HG02840 (cell line): ENCODE results near the gene GUK1.
A peak's percentile ranks its signal among the peaks of the same experiment; 100 is the strongest.

ENCODE experiments used
- ATAC-seq: cut with Tn5 transposase; IDR thresholded peaks from one replicate; pipeline ENCODE4 v1.9.1; 2021; ENCODE audit warnings: mild to moderate bottlenecking, moderate library complexity, moderate number of reproducible peaks; ENCODE audit not compliant: unreplicated experiment, low FRiP score

GUK1 gene, protein sequence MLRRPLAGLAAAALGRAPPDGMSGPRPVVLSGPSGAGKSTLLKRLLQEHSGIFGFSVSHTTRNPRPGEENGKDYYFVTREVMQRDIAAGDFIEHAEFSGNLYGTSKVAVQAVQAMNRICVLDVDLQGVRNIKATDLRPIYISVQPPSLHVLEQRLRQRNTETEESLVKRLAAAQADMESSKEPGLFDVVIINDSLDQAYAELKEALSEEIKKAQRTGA

GRCh38 chr1:228139931-228140723 lies at the start of gene GUK1:
GUK1 (plus strand) TSS chr1:228140279; CDS start chr1:228140303, 24 bp downstream.
- ATAC-seq = peak; percentile 94

DNA sequence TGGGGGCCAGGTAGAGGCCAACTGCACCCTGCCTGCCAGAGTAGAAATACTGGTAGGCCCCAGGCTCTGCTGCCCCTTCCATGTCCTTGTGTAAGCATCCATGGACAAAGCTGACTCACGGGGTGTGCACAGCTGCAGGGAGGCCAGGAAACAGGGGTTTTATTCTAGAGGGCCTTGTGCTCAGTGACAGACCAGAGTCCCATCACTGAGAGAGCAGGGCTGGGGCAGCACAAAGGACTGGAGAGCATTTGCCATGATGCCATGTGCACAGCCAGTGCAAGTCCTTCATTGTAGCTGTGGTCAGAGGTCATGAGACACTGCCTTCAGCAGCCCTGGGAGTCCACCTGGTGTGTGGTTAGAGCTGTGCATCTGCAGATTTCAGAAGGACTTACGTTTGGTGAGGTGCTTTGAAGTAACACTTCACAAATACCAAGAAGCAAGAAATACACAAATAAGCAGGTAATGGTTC lies 49.4 kb upstream of the GUK1 start:
- no peak for ATAC-seq

- ATAC-seq = no peak
Measured at GRCh38 chr1:228091084-228091483, 49.0 kb upstream of the GUK1 start.

- ATAC-seq = no peak
Measured at GRCh38 chr1:228092342-228093049, 47.6 kb upstream of the GUK1 start.

- ATAC-seq = no peak
Measured at GRCh38 chr1:228093050-228093906, 46.8 kb upstream of the GUK1 start.

GRCh38 chr1:228094432-228095016 lies 45.6 kb upstream of the GUK1 start:
- no peak for ATAC-seq

DNA sequence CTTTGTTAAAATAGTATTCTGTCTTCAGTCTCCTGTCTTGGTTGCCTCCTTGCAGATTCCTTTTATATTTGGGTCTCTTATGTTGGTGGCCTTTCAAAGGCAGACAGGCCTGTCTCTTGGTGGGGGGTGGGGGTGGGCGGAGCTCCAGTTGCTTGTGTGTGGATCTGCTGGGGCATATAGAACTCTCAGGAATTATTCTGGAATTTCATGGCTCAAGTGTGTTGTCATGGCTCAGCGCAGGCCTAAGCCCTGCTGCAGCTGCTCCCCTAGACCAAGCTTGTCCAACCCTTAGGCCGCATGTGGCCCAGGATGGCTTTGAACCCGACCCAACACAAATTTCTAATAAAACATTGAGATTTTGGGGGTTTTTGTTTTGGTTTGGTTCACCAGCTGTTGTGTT lies 44.9 kb upstream of the GUK1 start:
- no peak for ATAC-seq

DNA sequence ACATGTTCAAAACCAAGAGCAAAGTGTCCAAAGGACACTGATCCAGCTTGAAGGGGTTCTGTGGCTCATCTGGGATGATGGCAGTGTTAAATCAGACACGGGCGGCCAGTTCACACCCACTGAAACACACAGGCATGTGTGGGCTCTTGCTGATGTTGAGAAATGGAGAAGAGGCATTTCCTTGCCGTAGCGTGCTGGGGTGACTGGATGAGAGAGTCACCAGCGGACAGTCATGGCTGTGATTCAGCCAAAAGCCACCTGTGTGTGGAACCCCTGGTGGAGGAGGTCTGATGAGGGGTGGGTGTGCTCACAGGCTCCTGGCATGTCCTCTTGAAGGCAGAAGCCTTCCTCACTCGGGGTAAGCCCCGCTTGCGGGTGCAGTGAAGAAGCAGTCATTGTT lies 44.1 kb upstream of the GUK1 start:
- no peak for ATAC-seq

GRCh38 chr1:228096416-228097332 lies 43.4 kb upstream of the GUK1 start:
- ATAC-seq = no peak

DNA sequence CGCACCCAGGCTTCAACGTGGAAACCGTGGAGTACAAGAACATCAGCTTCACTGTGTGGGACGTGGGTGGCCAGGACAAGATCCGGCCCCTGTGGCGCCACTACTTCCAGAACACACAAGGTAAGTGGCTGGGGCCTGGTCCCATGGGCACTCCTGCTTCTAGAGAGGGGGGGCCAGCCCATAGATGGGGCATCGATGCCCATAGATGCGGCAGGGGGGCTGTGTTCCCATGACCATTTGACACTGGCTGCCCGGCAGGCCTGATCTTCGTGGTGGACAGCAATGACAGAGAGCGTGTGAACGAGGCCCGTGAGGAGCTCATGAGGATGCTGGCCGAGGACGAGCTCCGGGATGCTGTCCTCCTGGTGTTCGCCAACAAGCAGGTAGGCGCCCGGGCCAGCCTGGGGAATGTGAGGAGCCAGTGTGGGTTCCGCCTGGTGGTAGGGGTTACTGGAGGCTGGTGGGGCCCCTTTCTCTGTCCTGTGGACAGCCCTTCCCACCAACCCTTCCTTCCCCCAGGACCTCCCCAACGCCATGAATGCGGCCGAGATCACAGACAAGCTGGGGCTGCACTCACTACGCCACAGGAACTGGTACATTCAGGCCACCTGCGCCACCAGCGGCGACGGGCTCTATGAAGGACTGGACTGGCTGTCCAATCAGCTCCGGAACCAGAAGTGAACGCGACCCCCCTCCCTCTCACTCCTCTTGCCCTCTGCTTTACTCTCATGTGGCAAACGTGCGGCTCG lies 42.6 kb upstream of the GUK1 start:
- ATAC-seq = no peak

- ATAC-seq = no peak
Measured at GRCh38 chr1:228098323-228098931, 41.7 kb upstream of the GUK1 start.

DNA sequence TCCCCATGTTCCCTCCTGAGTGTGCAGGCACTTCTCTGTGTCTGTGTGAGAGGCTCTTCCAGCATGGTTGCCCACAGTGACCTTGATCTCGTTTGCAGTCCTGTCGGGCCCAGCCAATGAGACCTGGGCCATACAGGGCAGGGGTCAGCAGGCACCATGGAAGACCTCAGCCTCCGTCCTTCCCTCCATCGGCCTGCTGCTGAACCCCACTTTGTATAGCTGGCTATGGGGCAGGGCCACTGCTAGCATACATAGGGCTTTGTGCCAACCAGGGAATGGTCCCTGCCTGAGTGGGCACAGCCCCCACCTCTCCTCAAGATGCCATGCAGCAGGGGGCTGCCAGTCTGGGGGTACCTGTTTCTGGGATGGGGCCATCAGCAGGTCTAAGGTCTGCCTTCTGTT lies 40.7 kb upstream of the GUK1 start:
- no peak for ATAC-seq

- ATAC-seq = no peak
Measured at GRCh38 chr1:228100822-228101613, 39.1 kb upstream of the GUK1 start.

GRCh38 chr1:228101614-228101993 lies 38.5 kb upstream of the GUK1 start:
- no peak for ATAC-seq

DNA sequence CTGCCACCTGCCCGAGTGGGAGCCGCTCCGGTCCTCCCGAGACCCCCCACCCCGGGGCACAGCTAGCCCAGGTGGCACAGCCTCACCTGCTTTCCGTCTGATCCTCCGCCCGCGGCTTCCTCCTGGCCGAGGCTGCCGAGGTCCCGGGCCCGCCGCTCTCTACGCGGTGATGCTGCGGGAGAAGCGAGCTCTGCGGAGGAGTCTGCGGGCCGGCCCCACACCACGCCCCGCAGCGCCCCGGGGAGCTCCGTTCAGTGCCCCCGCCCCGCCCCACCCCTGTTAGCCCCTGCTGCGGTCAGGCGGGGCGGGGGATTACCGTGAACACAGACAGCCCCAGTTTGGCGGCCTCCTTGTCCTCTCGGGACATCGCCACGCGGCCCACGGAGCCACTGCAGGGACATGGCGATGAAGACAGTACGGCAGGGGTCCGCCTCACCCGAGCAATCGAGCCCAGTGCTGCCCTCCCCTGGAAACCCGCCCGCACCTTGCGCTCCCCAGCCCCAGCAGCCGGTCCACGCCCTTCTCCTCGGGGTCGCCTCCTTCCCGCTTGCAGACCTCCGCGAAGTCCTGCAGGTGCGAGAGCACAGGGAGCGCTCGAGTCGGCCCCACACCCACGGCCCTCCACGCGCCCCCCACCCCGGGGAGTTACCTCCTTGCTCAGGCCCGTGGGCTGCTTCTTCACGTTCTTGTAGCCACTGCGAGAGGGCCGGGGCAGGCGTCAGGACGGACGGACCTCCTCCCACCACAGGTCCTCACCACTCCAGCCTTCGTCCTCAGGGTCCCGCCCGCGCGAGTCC lies 37.9 kb upstream of the GUK1 start:
- ATAC-seq = peak; percentile 12
